SJCRH30 (cell line): Measurements from ENCODE around the gene SLC25A48. TPM values are rescaled to one million over a fixed set of nuclear protein-coding genes. Genes with fewer than 3 reads are reported as not detected.

Experiments
- DNase-seq, 2 experiments: peaks; one replicate each; pipeline ENCODE4 v3.0.0-alpha.2; 2015 to 2020
- H3K27ac ChIP-seq: fragments of 250-450 bp; sonication (Bioruptor Pico); 2 replicates; pipeline ENCODE4 v1.5.1; 2020; ENCODE audit warnings: mild to moderate bottlenecking, moderate library complexity
- H3K27me3 ChIP-seq: fragments of 250-450 bp; sonication (Bioruptor Pico); 2 replicates; pipeline ENCODE4 v1.5.1; 2020; ENCODE audit warnings: mild to moderate bottlenecking, moderate library complexity
- H3K36me3 ChIP-seq: fragments of 250-450 bp; sonication (Bioruptor Pico); 2 replicates; pipeline ENCODE4 v1.5.1; 2020; ENCODE audit warnings: mild to moderate bottlenecking, moderate library complexity
- H3K4me1 ChIP-seq: fragments of 250-450 bp; sonication (Bioruptor Pico); 2 replicates; pipeline ENCODE4 v1.5.1; 2020; ENCODE audit warnings: mild to moderate bottlenecking, moderate library complexity
- H3K4me3 ChIP-seq: fragments of 250-450 bp; sonication (Bioruptor Pico); 2 replicates; pipeline ENCODE4 v1.5.1; 2020; ENCODE audit warnings: mild to moderate bottlenecking, moderate library complexity
- H3K9me3 ChIP-seq: fragments of 250-450 bp; sonication (Bioruptor Pico); replicated peaks from 2 replicates; pipeline ENCODE4 v1.5.1; 2020; ENCODE audit warnings: mild to moderate bottlenecking, moderate library complexity
- total RNA-seq: library from RNA; depleted of rRNA; stranded (reverse); fragments of >200 nt; shearing (Covaris generic); gene quantifications from 2 replicates; pipeline ENCODE4 v1.2.3, GENCODE V29; 2014

The SLC25A48 gene
- total RNA-seq, 1 experiment from 2014 or later: not detected

DNA sequence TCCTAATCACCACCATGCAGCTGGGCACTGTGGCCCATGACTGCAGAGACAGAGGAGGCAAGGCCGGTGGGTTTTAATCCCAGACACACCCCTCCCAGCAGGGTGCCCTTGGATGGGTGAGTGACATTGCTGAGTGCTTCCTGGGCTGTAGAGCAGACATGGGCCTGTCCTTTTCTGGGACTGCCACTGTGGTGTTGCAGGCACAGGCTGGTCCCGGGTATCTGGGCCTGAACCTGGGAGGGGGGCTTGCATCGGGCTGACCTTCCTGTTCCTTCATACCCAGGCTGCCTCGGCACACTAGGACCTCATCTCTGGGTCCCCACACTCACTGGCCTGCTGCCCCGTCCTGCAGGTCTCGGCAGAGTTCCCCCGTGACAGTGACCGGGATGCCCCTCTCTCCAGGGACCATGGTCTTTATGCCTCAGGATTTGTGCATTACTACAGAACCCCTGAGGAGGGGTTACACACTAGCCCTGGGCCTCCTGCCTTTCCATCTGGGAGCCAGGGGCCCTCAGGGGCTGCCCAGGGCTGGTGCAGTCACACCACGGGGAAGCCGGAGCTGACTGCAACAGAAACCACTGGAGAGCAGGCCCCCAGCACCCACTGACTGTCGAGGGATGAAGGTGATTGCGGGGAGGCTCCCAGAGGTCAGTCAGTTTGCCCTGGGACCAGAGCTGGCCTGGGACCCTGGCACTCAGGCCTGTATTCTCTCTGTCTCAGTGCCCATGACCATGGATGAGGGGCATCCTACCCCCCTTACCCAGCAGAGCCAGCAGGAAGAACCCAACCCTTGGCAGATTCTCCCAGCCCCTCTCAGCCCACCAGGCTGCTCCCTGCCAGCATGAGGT is 8.9 kb upstream of the SLC25A48 start:
- Histone ChIP-seq H3K27me3 (no peaks in the 10 kb centered on the region), H3K27ac (no peak overlapping the region), H3K4me1 (peaks cover 19% of the 10 kb centered on the region), H3K9me3 (no peaks in the 10 kb centered on the region), H3K4me3 (no peak overlapping the region), H3K36me3 (no peaks in the 10 kb centered on the region)
- peak; percentile 25 to 44 for DNase-seq

DNA sequence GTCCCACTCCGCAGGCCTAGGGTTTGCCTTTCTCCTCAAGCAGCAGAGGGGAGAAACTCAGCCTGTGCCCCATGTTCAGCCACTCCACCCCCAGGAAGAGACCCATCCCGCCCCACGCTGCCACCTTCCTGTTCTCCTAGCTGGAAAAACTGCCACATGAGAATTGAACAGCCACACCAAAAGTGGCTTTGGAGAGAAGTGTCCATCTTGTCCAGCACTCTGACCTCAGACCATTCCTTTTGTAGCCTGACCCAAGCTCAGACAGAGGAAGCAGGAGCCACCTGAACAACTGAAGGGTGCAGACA is 8.3 kb upstream of the SLC25A48 start:
- H3K27me3 ChIP-seq: no peaks in the 10 kb centered on the region; the same call in 1 of the 2 replicates
- H3K27ac ChIP-seq: no peak overlapping the region
- H3K4me1 ChIP-seq: peaks cover 18% of the 10 kb centered on the region
- no peak for DNase-seq
- H3K4me3 ChIP-seq: no peak overlapping the region
- no peaks in the 10 kb centered on the region for H3K36me3 ChIP-seq
- no peaks in the 10 kb centered on the region for H3K9me3 ChIP-seq

DNA sequence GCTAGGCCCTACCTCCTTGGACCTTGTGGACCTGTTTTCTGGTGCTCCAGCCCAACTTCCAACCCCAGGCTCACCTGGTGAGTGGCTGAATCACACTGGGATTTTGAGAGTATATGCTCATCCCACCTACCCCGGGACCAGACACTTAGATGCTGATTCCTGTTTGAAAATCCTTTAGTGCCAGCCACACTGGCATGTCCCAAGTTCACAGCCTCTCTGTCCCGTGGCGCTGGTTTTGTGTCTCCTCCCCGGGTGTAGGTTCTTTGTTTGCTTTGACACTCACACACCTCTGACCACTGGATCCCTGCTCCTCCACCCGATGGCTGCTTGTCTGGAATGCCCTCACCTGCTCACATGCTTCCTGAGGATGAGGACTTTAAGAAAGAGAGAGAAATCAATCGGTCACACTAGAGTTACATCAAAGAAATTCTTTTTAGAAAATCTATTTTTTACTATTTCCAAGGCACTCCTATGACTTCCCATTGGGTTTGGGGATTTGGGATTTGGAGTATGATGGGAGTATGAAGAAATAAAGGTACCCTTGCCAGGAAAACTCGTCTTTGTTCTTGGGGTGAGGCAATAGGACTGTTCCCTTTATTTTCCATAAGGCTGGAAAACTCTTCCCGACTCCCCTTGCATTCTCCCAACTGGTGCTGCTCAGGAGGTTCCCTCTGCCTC is 7.3 kb upstream of the SLC25A48 start:
- Histone ChIP-seq H3K27me3 (peaks cover 9% of the 10 kb centered on the region; the same call in 1 of the 2 replicates), H3K4me1 (peaks cover 9% of the 10 kb centered on the region), H3K36me3 (no peaks in the 10 kb centered on the region), H3K4me3 (no peak overlapping the region), H3K9me3 (no peaks in the 10 kb centered on the region), H3K27ac (no peak overlapping the region)
- no peak for DNase-seq

DNA sequence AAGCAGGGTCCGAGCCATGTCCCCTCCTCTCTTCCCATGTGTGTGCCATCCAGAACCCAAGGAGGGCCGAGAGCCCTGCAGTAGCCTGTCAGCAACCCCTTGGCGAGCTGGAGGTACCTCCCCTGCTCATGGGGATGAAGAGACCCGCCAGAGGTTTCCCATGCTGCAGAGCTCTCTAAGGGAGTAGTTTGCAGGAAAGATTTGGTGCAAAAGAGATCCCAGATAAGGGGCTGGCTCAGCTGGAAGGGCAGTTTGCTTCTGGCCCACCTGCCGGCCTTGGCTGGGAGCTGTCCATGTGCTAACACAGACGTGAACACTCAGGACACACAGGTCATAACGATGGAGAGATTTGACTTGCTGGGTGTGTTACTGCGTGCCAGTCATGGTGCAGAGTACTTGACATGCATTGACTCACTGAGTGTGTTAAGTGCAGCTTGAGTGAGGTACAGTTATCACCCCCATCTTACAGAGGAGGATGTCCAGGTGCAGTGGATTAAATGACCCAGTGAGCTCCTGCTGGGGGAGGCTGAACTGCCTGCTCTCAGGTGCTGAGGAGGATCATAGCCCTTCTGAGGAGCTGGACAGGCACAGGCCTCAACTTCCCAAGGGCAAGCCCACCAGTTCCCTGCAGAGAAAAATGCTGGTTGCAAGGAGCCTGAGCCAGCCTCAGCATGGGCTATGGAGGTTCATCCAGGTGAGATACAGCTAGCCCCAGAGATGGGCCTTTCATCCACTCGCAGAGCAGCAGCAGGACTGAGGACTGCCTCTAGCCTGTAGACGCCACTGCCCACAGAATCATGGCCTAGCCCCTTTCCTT is 6.3 kb upstream of the SLC25A48 start:
- peaks cover 3% of the 10 kb centered on the region; the same call in 1 of the 2 replicates for H3K4me1 ChIP-seq
- H3K27ac ChIP-seq: no peak overlapping the region
- peaks cover 9% of the 10 kb centered on the region; the same call in 1 of the 2 replicates for H3K27me3 ChIP-seq
- H3K9me3 ChIP-seq: no peaks in the 10 kb centered on the region
- no peaks in the 10 kb centered on the region for H3K36me3 ChIP-seq
- H3K4me3 ChIP-seq: no peak overlapping the region
- DNase-seq: no peak

DNA sequence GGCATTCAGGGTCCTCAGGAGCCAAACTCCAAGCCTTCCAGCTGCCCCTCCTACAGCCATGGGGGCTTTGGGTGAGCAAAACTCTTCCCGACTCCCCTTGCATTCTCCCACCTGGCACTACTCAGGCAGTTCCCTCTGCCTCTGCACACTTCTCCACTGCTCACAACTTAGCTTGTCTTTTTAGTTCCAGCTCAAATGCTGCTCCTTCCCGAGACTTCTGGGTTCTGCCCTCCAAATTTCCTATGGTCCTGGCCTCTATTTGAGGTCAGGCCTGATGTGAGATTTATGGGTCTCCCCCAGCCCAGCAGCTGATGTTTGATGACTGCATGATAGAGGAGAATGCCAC is 5.7 kb upstream of the SLC25A48 start:
- peaks cover 9% of the 10 kb centered on the region; the same call in 1 of the 2 replicates for H3K27me3 ChIP-seq
- H3K4me3 ChIP-seq: no peak overlapping the region
- DNase-seq: no peak

DNA sequence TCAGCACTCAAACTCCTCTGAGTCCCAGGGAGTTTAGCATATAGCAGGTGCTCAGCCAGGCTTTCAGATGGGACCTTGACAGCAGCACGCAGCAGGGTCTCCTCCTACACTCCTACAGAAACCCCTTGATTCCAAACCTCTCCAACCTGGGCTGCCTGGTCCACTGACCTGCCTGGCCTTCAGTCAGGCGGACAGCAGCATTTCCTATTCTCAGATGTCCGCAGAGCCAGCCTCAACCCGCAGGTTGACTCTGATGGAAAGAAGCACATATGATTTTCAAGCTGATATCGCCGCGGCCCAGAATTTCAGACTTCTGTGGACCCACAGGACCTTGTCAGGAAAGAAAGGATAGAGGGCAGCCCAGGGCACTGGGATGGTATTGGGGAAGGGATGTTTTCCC is 5.3 kb upstream of the SLC25A48 start:
- Histone ChIP-seq H3K27ac (no peak overlapping the region), H3K9me3 (no peaks in the 10 kb centered on the region), H3K27me3 (peaks cover 9% of the 10 kb centered on the region; the same call in 1 of the 2 replicates), H3K4me3 (no peak overlapping the region), H3K36me3 (no peaks in the 10 kb centered on the region), H3K4me1 (peaks cover 3% of the 10 kb centered on the region; the same call in 1 of the 2 replicates)
- no peak for DNase-seq

More for the DNA sequence above, 5.7 kb upstream of the SLC25A48 start:
- Histone ChIP-seq H3K9me3 (no peaks in the 10 kb centered on the region), H3K4me1 (peaks cover 3% of the 10 kb centered on the region; the same call in 1 of the 2 replicates), H3K27ac (no peak overlapping the region), H3K36me3 (no peaks in the 10 kb centered on the region)

DNA sequence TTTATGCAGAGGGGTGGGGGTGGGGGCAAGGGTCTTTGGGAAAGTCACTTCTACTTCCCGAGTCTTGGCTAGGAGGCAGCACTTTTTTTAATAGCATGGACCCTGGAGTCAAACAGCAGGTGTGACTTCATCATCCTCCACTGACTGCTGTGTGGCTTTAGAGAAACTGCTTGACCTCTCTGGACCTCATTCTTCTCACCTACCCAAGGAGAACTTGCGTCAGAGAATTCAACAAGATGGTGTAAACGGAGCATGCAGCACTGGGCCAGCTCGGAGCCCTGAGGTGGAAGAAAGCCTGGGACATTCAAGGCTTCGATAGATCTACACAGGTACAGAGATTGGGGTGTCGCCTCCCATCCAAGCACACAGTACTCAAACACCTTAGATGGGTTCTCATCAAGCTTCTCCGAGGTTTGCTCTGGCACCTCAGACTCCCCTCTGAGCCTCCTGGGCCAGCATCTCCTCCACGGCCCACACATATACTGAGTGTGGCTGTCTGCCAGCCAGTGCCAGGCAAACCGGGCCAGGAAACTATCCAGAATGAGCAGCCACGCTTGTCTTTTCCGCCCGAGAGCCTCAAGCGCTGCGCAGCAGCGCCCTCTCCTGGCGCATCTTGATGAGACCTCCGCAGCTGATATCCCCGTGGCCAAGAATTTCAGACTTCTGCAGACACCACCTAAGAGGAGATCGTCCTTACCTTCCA is 4.6 kb upstream of the SLC25A48 start:
- H3K4me1 ChIP-seq: peaks cover 3% of the 10 kb centered on the region; the same call in 1 of the 2 replicates
- H3K36me3 ChIP-seq: no peaks in the 10 kb centered on the region
- no peaks in the 10 kb centered on the region for H3K9me3 ChIP-seq
- H3K27me3 ChIP-seq: peaks cover 9% of the 10 kb centered on the region; the same call in 1 of the 2 replicates
- peak; percentile 58 to 78 for DNase-seq
- no peak overlapping the region for H3K27ac ChIP-seq
- no peak overlapping the region for H3K4me3 ChIP-seq

DNA sequence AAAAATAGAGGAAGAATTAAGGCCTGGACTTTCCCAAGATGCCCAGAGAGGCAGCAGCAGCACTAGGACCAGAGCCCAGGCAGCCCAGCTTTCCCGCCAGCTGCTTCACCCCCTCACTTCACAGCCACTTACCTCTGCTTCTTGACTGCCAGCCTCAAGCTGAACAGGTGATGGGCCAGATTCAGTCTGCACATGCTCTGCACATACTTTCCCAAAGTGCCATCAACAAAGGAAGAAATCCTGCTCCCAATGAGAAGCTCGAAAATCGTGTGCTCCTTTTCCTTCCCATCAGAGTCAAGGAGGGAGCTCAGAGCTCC is 4.1 kb upstream of the SLC25A48 start:
- Histone ChIP-seq H3K4me3 (no peak overlapping the region), H3K27me3 (peaks cover 9% of the 10 kb centered on the region; the same call in 1 of the 2 replicates), H3K9me3 (no peaks in the 10 kb centered on the region), H3K36me3 (no peaks in the 10 kb centered on the region), H3K4me1 (peaks cover 3% of the 10 kb centered on the region; the same call in 1 of the 2 replicates), H3K27ac (no peak overlapping the region)
- DNase-seq: peak in 1 of 2 experiments; percentile 18

DNA sequence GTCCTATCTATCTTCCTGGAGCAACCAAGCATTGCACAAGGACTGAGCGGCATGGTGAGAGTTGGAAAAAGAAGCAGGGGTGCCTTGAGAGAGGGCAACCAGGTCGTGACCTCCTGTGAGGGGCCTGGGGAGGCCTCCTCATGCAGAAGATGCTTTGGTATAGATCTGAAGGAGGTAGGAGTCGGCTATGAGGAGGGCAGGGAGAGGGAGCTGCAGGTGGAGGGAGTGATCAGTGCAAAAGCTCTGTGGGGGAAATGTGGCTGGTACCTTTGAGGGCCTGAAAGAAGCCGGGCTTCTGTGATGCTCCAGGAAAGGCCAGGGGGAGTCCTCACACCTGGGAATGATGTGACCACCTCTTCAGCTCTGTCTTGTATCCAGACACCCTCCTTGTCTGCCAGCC is 3.6 kb upstream of the SLC25A48 start:
- no peaks in the 10 kb centered on the region for H3K36me3 ChIP-seq
- no peaks in the 10 kb centered on the region for H3K9me3 ChIP-seq
- H3K4me1 ChIP-seq: peaks cover 3% of the 10 kb centered on the region; the same call in 1 of the 2 replicates
- H3K4me3 ChIP-seq: no peak overlapping the region
- no peak for DNase-seq
- peaks cover 9% of the 10 kb centered on the region; the same call in 1 of the 2 replicates for H3K27me3 ChIP-seq
- H3K27ac ChIP-seq: no peak overlapping the region

DNA sequence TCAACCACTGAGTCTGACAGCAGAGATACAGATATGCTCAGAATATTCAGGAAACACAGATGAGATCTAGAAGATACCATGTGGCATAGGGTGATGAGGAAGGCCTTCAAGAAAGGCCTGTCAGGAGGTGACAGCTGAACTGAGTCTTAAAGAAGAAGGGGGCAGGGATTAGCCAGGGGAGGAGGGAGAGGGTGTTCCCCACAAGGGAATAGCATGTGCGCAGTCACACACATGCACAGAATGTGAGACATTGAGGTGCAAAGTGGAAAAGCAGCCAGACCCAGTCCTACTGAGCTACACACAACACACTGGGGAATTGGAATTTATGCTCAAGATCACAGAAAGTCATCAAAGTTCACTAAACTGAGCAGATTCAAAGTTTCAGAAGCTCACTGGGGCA is 3.0 kb upstream of the SLC25A48 start:
- Histone ChIP-seq H3K27ac (no peak overlapping the region), H3K9me3 (no peaks in the 10 kb centered on the region), H3K27me3 (peaks cover 9% of the 10 kb centered on the region; the same call in 1 of the 2 replicates), H3K4me1 (peaks cover 3% of the 10 kb centered on the region; the same call in 1 of the 2 replicates), H3K36me3 (no peaks in the 10 kb centered on the region), H3K4me3 (no peak overlapping the region)
- no peak for DNase-seq

DNA sequence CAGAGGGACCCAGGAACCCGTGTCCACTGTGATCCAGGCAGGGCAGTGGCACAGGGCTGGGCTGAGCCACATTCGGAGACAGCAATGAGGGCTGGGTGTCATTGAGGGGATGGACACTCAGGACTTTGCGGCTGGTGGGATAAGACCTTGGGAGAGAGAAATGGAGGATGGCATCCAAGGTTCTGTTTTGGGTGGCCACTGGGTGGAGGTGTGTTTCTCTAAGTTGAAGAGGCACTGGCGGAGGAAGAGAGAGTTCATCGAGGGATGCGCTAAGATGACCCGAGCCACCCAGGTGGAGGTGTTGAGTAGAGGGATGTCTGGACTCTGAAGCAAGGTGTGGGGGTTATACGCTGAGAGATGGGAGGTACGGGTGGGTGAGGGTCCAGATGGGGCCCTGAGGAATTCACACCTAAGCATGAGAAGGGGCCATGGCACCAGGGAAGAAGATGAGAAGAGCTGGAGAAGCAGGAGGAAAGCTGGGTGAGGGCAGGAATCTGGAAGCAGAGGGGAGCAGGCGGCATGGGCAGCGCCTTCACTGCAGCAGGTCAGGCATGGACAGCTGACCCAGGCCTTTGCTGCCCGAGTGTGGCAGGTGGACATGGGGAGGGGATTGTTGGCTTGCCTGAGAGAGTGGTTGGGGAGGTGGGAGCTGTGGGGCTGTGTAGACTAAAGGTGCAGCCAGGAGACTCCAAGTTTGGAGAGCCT is 2.5 kb upstream of the SLC25A48 start:
- peaks cover 9% of the 10 kb centered on the region; the same call in 1 of the 2 replicates for H3K27me3 ChIP-seq
- H3K27ac ChIP-seq: no peak overlapping the region
- H3K4me1 ChIP-seq: peaks cover 3% of the 10 kb centered on the region; the same call in 1 of the 2 replicates
- H3K36me3 ChIP-seq: no peaks in the 10 kb centered on the region
- H3K9me3 ChIP-seq: no peaks in the 10 kb centered on the region
- no peak for DNase-seq
- H3K4me3 ChIP-seq: no peak overlapping the region

DNA sequence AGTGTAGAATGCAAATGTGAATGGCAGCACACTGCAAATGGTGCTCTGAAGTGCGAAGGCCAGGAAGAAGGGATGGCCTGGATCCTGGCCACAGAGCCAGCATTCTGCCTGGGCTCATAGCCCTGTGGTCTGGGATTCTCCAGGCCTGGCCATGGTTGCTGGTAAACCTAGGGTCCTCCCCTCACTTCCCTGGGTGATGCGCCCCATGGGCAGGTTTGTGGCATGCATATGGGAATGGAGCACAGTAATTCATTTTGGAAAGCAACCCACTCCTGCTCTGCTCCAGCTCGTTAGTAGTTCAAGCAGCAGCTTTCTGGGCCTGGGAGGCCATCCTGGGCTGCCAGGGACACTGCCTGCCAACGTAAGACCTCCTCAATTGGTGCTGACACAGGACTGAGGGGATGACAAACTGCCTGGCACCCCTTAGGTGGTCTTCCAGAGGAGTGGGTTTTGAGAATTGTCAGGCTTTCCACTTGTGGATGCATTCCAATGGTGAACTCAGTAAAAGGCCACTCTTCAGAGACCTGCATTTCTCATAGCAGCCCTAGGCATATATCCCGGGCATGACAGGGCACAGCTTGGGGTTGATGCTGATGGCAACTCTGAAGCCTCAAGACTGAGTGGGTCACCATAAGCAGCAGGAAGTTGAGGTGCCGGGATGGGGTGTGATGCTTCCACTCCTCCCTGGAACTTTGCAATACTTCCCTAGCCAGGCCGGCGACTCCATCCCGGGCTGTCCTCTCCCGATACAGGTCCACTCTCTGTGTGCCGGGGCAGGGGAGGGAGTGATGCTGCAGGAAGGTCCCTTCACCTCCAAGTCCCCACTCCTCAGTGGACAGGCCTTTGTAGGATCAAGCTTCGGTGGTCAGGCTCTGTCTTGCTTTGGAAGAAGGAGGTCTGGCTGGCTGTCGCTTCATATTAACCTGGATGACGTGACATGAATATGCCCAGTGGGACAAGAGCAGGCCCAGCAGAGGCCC is 1.2 kb upstream of the SLC25A48 start:
- Histone ChIP-seq H3K4me1 (peaks cover 3% of the 10 kb centered on the region; the same call in 1 of the 2 replicates), H3K27ac (no peak overlapping the region), H3K9me3 (no peaks in the 10 kb centered on the region), H3K4me3 (no peak overlapping the region), H3K27me3 (peaks cover 9% of the 10 kb centered on the region; the same call in 1 of the 2 replicates), H3K36me3 (no peaks in the 10 kb centered on the region)
- DNase-seq: no peak
